HG03469 (cell line): ENCODE results near the gene ICE1.
"Not testable (repeated sequence)": the region's sequence is repeated elsewhere in the genome, so short reads cannot be mapped to it uniquely, and the experiment has no call there.

ENCODE experiments used
- ATAC-seq: cut with Tn5 transposase; IDR thresholded peaks from one replicate; pipeline ENCODE4 v1.9.1; 2021; ENCODE audit warnings: mild to moderate bottlenecking, moderate library complexity, moderate number of reproducible peaks; ENCODE audit not compliant: unreplicated experiment

ICE1 gene

DNA sequence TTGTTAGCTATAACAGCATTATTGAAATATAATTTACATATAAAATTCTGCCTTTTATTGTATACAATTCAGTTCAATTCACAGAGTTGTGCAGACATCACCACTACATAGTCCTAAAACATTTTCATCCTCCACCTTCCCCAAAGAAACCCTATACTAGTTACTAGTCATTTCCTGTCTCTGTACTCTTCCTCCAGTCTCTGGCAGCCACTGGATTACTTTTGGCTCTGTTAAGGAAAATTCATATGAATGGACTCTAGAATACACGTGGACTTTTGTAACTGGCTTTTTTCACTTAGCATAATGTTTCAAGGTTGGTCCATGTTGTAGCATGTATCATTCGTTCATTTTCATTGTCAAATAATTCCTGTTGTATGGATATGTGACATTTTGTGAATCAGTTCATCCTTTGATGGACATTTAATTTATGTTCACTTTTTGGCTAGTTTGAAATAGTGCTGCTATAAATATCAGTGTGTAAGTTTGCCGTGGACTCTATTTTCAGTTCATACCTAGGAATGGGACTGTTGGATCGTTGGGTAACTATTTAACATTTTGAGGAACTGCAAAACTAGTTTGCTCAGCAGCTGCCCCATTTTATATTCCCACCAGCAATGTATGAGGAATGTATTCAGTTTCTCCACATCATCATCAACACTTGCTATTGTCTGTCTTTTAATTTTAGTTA is 9.7 kb downstream of the ICE1 start:
- no peak for ATAC-seq

DNA sequence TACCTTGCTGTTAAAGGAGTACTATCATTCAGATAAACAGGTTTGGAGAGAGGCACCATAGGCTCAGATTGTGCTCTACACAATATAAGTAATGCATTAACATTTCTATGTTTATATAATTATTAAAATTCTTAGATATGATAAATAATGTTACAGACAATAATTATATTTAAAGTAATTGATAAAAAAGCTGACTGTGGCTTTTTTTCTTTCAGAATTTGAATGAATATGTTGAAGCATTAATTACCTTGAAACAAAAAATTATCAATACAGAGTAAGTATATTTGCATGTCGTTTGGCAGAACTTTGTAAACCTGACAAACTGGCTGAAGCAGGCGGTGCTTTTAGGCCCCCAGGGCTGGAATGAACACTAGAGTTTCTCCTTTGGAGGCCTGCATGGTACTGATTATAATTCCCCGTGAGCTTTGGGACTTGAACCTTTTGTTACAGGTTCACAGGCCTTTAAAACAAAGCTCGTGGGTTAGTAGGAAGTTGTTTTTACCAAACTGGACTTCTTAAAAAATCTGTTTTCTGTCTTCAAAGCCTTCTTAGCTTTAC is 13.8 kb downstream of the ICE1 start:
- no peak for ATAC-seq

GRCh38 chr5:5437227-5438172 is 15.0 kb downstream of the ICE1 start:
- no peak for ATAC-seq

- no peak for ATAC-seq
These were observed 29.4 kb downstream of the ICE1 start for GRCh38 chr5:5451863-5452262.

- no peak for ATAC-seq
These were observed 30.7 kb downstream of the ICE1 start for GRCh38 chr5:5453131-5453530.

- no peak for ATAC-seq
These were observed 31.9 kb downstream of the ICE1 start for GRCh38 chr5:5454391-5454790.

- no peak for ATAC-seq
These were observed 34.4 kb downstream of the ICE1 start for GRCh38 chr5:5456858-5457257.

DNA sequence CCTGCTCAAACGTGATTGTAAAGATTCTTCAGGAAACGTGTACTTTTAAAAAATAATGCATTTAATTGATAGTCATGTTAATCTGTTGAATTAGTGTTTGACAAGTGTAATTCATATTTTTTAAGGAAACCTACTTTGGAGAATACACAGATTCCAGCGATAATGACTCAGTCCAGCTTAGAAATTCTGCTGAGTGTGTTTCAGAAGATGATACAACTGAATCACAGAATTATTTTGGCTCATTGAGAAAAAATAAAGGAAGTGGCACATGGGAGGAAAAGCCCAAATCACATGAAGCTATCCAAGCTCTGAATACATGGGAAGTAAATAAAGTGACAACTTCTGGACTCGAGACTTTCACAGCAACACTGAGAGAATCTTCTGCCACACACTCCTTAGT is 37.8 kb downstream of the ICE1 start:
- no peak for ATAC-seq

DNA sequence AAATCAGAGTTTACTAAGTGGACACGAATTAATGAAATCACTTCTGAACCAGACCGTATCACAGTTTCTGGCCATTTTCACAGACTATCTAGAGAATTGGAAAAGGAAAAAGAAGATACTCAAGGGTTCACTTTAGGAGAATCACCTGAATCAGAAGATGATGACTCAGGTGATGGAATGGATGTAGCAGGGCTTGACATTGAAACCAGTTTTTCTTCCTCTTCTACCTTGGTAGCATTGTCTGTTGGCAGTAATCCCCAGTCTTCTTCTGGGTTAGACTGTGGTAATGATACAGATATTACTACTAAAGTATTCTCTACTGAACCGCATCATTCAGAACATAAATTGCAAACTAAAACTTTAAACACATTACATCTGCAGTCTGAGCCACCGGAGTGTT is 38.5 kb downstream of the ICE1 start:
- no peak for ATAC-seq

GRCh38 chr5:5464036-5464715 is 41.7 kb downstream of the ICE1 start:
- no peak for ATAC-seq

DNA sequence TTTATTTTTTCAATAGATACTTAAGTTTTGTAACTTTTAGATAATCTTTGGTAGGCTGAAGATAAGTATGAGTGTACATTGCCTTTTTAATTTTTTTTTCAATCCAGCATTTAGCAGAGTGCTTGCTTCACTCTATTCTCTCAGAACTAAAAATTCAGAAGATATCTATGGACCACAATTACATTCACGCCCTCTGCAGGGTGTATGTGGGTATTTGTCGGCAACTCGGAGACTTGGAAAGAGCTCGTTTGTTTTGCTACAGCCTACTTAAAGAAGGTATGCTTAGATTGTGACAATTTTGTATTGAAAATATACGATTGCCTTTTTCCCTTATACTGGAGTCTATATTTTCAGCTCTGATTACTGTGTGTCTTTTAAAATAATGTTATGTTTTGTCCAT is 43.8 kb downstream of the ICE1 start:
- no peak for ATAC-seq

DNA sequence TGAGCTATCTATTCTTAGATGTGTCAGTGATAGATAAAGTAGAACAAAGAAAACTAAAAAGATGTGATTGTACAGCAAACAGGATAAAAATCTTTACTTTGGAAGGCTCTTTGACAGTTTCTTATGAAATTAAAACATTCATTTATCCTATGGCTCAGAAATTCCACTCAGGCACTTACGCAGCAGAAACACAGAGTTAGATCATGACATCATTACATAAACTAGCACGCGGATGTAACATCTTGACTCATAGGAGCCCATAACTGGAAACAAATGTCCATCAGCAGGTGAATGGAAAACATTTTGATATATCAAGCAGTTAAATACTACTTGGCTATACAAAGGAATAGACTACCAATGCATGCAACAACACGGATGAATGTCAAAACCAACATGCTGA is 45.3 kb downstream of the ICE1 start:
- ATAC-seq = no peak

DNA sequence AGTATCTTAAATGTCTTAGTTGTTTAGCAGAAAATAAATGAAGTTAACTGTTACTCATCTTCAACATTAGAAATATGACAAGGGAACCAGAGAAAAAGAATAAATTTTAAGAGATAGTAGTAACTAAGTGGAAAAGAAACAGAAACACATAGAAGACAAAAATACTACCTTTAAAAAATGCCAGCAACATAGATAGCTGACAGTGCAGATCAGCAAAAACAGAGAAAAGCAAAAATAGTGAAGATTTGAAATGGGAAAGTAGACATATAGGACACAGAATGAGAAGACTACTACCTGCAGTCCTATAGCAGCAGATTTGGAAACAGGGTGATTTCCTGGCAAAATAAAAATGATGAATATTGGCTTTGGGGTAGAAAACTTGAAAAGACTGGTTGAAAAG is 48.5 kb downstream of the ICE1 start:
- no peak for ATAC-seq

- no peak for ATAC-seq
These were observed 50.7 kb downstream of the ICE1 start for GRCh38 chr5:5473226-5473625.

DNA sequence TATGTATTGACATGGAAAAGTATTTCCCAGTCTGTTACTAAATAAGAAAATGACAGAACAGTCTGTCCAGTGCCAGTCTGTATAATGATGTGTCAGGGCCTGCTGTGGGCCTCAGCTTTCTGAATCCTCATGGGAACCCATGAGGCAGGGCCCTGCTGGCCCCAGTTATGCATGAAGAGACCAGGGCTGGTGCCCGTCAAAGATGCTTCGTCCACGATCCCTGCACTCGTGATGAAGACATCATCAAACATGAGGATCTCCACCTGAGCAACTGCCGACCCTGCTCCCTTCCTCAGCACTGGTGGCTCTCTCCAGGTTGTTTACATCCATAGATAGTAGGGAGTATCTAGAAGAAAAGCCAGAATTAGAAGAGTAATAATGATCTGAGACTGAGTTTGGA is 52.5 kb downstream of the ICE1 start:
- ATAC-seq = no peak

GRCh38 chr5:5475975-5476374 is 53.5 kb downstream of the ICE1 start:
- ATAC-seq = no peak

DNA sequence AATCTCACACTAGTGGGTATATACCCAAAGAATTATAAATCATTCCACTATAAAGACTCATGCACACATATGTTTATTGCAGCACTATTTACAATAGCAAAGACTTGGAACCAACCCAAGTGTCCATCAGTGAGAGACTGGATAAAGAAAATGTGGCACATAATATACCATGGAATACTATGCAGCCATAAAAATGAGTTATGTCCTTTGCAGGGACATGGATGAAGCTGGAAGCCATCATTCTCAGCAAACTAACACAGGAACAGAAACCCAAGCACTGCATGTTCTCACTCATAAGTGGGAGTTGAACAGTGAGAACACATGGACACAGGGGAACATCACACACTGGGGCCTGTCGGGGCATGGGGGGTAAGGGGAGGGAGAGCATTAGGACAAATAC is 57.1 kb downstream of the ICE1 start:
- not testable (repeated sequence) for ATAC-seq

DNA sequence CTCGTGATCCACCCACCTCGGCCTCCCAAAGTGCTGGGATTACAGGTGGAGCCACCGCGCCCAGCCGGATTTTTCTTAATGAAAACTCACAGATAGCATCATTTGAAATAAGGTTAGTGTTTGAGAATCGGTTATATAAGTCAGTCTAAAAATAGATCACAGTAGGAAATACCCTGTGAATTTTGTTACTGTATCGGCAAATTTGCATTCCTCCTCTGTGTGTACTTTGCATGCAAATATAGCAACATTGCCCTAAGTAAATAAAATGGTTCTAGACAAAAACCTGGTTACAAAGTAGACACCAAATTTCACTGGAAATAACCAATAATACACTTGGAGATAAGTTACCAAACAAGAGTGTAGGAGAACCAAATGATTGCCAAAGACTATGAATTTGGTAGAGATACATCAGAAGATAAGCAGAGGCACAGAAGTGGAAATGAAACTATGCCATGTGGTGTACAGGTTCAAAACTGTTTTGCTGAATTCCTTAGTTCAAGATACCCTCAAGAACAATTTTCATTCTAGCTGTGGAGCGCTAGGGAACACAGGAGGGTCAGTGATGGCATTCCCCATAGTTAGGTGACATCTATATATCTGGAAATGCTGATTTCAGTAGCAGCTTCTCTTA is 58.1 kb downstream of the ICE1 start:
- ATAC-seq = no peak

DNA sequence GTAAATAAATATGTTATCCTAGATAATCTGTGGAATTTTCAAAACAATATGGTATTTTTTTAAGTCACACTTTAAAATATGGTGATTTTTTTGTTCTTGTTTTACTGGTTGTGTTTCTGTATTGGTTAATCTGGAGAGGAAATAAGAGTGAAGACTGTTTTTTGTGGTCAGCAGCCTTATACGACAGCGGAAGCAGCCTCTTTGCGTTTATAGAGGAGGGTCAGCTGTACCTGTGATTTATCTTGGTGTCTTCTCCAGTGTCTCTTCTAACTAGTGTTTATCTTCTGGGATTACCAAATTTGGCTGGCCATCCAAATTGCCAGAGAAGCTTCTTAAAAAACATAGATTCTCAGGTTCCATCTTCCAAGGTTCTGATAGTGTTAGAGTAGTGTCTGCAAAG is 58.7 kb downstream of the ICE1 start:
- ATAC-seq = no peak

DNA sequence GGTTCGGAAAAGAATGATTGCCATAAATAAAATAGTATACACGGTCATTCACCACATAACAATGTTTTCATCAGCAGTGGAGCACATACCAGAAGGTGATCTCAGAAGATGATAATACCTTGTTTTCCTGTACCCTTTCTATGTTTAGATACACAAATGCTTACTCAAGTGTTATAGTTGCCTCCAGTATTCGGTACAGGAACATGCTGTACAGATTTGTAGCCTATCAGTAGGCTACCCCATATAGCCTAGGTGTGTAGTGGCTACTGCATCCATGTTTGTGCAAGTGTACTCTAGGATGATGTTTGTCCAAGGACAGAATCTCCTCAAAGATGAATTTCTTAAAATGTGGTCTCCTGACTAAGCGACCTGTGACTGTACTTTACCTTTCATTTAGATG is 59.2 kb downstream of the ICE1 start:
- ATAC-seq = no peak

GRCh38 chr5:5483350-5483749 is 60.9 kb downstream of the ICE1 start:
- no peak for ATAC-seq
